Measurements from ENCODE around the gene RAB8B.

The RAB8B gene

DNA sequence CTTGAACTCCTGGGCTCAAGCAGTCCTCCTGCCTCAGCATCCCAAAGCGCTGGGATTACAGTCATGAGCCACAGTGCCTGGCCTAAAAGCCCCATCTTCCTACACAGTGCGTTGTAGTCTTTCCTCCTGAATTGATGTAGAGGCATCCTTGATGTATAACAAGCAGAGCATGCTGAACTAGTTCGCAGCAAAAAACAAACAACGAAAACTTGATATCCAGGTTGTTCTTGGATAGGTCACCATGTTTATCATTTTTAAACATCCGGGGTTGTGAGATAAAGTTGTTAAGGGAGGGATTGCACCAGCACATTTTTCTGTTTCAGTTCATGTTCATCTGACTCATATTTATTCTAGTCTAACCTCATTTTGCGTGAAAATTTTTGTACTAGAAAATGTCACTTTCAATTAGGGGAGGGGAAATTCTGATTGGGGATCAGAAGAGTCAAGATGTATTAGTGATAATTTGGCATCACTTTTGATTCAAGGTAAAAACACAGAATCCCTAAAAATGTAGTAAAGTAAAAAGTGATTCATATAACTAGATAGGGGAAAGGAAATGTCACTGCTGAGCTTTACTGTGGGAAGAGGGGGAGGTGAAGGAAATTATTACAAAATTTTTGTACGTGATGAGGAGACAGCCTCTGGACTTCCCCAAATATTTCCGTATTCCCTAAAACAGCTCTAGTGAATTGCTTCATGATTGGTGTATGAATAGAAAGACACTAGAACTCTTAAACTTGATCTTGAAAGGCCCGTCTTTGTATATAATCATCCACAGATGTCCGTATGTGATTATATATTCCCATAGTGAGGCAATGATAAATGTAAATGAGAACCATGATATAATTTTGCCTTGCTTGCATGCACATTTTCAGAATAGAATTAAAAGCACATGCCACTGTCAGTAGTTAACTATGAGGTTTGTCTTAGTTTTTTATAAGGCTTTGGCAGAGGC is 22.9 kb downstream of the RAB8B start:
- TF ChIP-seq, protein P1, sequence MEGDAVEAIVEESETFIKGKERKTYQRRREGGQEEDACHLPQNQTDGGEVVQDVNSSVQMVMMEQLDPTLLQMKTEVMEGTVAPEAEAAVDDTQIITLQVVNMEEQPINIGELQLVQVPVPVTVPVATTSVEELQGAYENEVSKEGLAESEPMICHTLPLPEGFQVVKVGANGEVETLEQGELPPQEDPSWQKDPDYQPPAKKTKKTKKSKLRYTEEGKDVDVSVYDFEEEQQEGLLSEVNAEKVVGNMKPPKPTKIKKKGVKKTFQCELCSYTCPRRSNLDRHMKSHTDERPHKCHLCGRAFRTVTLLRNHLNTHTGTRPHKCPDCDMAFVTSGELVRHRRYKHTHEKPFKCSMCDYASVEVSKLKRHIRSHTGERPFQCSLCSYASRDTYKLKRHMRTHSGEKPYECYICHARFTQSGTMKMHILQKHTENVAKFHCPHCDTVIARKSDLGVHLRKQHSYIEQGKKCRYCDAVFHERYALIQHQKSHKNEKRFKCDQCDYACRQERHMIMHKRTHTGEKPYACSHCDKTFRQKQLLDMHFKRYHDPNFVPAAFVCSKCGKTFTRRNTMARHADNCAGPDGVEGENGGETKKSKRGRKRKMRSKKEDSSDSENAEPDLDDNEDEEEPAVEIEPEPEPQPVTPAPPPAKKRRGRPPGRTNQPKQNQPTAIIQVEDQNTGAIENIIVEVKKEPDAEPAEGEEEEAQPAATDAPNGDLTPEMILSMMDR (IDR thresholded peaks at IDR 0.05) = no peak

DNA sequence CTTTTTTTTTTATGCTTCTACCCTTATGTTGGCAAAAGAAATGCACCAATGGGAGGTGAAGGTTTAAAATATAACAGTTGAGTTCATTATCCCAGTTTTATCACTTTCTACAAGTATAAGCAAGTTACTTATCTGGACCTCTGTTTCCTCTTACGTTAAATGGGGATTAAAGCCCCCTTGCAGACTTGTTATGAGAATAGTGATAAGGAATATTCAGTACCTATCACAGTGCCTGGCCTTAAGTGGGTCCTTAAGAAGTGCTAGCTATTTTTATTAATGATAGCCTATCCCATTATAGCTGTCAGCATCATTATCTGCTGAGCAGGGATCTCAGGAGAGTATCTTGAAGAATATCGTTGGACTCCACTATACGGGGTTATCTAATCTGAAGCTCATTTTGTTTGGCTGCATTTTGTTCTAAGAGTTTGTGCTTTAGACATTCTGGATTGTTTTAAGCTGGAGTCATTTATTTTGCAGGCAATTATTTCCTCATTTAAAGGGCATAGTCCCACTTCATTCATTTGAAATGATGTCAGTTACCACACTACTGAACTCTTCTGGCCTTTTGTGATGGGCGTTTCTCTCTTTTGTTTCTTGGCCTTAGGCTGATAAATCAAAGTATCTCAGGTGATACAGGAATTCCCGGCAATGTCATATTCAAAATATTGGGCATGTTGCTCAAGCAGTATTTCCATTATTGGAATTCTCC is 28.8 kb downstream of the RAB8B start:
- TF ChIP-seq, protein P1 (IDR thresholded peaks at IDR 0.05) = no peak

DNA sequence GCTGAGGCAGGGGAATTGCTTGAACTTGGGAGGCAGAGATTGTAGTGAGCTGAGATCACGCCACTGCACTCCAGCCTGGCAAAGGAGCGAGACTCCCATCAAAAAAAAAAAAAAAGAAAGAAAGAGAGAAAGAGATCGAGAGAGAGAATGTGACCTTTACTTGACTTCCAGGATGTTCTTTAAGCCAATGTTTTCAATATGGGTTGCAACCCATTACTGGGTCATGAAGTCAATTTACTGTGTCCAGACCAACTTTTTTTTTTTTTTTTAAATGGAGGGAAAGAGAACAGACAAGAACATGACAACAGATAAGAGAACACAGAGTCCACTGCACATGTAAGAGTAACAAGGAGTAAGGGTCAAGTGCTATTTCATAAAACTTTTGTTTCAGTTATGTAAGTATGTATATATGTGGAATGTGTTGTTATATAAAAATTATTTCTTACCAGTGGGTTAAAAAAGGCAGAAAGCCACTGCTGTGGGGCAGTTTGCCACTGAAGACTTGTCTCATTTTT is 29.8 kb downstream of the RAB8B start:
- TF ChIP-seq, protein P1 (IDR thresholded peaks at IDR 0.05) = no peak

DNA sequence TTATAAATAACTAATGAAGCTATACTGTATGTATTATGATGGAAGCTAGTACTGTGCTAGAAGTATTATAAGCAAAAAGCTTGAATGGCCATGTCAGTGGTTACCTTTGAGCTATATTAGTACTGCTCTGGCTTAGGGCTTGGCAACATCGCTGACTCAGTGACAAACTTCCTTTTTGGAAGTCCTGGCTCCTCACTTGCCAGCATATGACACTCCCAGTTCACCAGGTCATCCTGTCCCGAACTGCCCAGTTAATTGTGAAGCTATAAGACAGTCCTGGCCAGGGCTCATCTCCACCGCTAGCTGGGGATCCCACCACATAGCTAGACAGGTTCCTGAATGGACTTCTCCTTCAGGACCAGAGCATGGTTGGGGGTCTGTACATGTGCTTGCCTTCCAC is 31.9 kb downstream of the RAB8B start:
- TF ChIP-seq, protein P1 (IDR thresholded peaks at IDR 0.05) = no peak

DNA sequence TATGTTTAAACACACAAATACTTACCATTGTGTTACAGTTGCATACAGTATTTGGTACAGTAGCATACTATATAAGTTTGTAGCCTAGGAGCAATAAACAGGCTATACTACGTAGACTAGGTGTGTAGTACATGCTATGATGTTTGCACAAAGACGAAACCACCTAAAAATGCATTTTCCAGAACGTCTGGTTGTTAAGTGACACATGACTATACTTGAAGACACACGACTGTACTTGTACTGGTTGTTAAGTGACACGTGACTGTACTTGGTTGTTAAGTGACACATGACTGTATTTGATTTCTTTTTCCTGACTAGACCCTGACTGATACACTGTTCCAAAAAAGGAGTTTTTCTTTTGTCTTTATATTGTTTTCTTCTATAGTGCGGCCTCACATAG is 34.1 kb downstream of the RAB8B start:
- TF ChIP-seq, protein P1 (IDR thresholded peaks at IDR 0.05) = no peak

DNA sequence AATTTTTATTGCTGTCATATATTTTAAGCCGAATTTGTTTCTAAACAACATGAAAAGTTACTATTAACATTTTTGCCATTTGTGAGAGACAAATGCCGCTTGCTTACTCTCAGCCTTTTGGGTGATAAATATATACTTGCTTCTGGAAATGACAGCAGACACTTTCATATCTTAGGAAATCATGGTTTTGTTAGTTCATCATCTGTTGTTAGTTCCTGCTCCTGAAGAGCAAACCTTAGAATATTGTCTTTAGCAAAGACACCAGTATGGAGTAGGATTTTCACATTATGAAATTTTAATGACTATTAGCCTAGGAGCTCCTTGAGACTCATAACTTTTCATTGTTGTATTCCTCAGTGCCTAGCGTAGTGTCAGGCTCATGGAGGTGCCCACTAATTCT is 36.0 kb downstream of the RAB8B start:
- TF ChIP-seq, protein P1 (IDR thresholded peaks at IDR 0.05) = no peak

DNA sequence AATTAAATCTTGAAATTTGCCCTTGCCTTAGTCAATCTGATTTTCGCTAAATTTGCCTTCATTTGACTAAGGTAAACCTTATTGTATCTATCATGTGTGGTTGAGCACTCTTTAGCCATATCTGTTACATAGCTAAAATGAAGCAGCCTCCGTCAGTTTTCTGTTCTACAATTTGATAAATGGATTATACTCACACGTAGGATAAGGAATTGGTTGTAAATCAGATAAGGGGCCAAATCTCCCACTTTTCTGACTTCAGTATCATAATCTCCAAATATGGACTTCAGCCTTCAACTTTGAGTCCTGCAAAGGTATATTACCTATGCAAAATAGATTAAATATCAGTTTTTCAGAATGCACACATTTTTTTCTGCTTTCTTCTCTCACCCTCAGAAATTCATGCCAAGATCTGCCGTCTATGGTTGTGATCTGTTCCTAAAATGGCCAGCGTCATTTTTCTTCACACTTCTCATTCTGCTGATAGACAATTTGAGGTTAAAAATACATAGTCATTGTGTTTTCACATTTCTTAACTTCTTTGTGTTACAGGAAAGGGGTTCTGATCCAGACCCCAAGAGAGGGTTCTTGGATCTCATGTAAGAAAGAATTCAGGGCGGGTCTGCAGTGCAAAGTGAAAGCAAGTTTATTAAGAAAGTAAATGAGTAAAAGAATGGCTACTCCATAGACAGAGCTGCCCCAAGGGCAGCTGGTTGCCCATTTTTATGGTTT is 36.9 kb downstream of the RAB8B start:
- TF ChIP-seq, protein P1 (IDR thresholded peaks at IDR 0.05) = no peak
